ENCODE results near the gene QARS1.
A peak's percentile ranks its signal among the peaks of the same experiment; 100 is the strongest.

Gene QARS1

DNA sequence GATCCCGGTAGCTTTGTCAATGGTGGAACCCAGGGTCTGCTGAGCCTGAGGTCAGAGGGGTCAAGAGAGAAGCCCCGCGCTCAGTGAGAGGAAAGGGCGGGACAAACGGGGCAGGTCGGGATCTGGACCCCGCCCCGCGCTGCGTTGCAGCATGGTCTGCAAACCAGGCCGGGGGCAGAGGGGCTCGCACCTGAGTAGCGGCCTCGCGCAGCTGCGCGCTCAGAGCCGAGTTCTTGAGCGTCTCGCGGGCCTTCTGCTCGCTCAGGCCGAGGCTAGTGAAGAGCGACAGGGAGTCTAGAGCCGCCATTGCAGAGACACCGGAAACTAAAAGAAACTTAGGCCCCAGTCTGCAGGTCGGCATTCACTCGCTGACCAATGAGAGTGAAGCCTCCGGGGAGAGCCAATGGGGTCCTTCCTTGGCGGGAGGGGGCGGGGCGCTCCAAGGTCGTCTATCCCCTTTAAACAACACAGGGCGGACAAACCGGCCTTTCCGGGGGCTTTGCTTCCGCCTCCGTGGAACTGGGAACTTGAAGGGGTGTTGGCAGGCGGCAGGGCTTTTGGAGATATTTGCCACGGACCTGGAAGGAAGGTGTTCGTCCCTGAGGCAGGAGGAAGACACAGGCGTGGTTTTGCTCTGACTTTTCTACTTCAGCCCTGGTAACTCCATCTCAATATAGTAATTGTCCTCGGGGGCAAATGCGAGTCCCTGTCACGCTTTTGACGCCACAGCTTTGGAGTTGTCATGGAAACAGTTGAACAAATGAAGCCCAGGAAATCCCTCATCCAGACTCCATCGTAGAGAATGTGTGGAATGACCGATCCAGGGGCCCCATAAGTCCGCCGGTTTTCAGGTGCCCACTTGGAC, at the start of gene QARS1:
Gene QARS1, minus strand, starts transcription at position 331 of the 865 bp plus-strand sequence. Its CDS starts 24 bp downstream, at position 307.
- DNase-seq = peak; percentile 80

DNA sequence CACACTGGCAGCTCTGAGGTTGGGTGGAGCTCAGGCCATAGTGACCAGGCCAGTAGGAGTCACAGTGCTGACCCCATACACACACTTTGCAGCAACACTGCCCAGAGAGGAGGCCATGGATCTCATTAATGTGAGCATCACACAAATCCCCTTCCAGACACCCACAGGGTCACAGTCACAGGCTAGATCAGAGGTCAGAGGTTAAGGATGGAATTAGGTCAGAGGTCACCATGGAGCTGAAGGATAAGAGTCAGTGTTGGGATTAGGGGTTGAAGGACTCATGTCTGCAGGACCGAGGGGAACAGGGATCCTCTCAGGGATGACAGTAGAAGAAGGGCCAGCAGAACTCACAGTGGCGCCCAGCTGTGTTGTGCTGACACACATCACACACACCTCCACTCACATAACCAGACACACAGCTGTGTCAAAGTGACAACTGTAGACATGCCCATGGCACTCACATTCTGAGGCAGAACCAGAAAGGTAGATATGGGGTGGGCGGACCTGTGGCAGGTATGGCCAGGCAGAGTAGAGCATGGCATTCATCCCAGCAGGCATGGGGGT, 48.9 kb upstream of the QARS1 start:
- no peak for DNase-seq

DNA sequence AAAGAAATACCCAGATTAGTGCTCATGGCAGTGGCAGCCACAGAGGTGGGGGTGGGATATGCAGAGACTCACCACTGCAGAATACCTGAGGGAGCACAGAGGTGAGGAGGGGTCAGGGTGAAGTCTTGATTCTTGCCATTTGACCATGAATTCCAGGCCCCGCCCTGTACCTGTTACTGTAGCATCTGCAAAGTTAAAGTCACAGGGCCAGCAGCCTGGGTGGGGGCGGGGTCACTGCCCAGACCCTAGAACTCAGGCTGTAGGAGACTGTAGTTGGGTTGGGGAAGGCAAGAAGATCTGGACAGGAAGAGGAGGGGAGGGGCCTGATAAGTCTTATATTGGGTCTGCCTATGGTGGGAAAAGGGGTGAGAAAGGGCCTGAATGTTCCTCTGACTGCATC, 47.1 kb upstream of the QARS1 start:
- DNase-seq = no peak

DNA sequence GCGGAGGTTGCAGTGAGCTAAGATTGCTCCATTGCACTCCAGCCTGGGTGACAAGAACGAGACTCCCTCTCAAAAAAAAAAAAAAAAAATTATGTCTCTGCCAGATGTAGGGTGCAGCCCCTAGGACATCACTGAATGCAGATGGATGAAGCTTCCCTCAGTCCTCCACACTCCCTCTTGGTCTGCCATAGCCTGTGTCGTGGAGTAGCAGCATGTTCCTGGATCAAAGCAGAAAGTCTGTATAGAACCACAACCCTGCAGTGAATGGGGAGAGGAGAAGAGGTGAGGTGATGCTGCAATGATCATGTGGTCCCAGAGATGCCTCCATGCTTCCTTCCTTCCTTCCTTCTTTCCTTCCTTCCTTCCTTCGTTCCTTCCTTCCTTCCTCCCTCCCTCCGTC, 43.6 kb upstream of the QARS1 start:
- DNase-seq = no peak

DNA sequence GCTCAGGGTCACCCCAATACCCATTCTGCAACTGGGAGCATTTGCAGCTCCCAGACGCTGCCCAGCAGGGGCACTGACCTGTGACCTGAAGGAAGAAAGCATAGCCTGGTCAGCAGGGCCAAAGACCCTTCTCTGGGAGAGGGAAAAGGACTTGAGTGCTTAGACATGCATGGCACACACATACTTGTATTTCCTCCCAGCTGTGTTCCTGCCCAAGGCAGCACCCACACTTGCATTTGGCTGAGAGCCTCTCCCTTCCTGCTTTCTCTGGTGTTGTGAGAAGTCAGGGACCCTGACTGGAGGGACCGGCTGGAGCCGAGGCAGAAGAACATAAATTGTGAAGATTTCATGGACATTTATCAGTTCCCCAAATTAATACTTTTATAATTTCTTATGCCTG, 35.5 kb upstream of the QARS1 start:
- no peak for DNase-seq

DNA sequence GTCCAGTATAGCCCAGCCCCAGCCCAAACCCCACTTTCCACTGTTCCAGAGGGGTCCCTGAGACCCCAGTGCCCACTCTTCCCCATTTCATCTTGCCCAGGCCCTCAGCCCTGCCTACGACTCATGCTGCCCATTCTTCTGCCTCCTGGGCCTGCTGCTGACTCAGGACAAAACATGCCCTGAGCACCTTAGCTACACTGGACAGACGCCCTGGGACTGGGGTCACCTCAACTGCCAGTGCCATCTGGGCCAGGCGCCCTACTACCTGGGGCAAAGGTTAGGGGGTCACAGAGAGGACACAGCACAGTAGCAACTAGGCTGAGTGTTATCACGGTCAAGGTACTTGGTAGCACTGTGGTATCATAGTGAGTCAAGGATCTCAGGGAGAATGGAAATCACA, 30.9 kb upstream of the QARS1 start:
- no peak for DNase-seq

DNA sequence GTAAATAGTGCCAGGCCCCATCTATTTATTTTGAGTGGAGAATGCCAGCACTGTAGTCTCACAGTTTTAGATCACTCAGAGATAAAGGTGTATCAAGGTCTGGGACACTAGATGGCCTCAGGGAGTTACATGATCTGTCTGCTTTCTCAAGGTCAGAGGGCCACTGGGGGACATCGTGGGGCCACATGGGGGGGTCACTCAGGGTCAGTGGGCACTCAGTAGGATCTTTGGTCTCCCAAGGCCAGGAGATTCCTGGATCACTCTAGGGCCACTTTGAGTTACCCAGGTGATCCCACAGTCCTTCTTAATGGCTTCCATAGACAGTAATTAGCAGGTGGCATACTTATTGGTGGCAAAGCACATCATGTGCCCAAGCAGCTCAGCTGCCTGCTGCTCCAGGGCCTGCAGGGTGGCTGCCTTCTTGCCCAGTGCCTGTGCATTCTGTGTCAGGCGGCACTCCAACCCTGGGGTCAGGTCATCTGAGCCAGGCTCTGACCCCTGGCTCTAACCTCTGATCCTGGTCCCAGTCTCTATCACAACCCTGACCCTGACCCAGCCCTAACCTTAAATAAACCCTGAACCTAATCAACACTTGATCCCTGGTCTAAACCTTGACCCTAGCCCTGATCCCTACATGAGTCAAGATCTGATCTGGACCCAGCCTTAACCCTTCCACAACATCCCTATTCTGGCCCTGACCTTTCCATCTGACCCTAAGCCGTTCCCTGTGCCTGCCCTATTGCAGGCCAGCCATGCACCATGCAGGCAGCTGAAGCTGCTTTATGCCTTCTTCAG, 30.1 kb upstream of the QARS1 start:
- no peak for DNase-seq

DNA sequence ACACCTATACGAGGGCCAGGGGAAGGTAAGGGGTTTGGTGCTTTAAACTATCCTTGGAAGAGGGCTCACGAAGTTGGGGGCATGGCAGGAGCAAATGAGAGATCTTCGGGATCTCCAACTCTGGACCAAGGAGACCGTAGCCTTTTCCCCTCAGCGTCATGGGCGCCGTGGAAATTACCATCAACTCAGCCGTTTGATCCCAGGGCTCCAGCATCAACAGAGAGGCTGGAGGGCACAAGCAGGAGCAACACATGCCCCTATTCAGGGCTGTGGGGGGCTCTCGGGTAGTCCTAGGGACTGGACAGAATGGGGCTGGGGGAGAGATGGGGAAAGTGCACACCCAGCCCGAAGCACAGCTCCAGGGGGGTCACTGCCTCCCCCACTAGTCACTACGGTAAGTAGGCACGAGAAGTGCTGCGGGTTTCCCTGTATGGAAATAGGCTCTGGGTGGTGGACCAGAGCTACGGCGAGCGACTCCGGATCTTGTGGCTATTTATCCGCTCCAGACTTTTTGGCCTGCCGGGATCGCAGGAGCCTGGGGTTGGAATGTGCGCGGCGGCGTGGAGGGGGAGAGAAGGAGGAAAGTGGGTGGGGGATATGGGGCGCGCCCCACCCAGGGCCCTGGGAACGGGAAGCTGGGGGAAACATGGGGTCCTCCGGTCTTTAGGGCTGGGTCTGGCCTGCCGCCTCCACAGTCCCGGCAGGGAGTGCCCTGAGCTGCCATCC, 28.8 kb upstream of the QARS1 start:
- DNase-seq = no peak

DNA sequence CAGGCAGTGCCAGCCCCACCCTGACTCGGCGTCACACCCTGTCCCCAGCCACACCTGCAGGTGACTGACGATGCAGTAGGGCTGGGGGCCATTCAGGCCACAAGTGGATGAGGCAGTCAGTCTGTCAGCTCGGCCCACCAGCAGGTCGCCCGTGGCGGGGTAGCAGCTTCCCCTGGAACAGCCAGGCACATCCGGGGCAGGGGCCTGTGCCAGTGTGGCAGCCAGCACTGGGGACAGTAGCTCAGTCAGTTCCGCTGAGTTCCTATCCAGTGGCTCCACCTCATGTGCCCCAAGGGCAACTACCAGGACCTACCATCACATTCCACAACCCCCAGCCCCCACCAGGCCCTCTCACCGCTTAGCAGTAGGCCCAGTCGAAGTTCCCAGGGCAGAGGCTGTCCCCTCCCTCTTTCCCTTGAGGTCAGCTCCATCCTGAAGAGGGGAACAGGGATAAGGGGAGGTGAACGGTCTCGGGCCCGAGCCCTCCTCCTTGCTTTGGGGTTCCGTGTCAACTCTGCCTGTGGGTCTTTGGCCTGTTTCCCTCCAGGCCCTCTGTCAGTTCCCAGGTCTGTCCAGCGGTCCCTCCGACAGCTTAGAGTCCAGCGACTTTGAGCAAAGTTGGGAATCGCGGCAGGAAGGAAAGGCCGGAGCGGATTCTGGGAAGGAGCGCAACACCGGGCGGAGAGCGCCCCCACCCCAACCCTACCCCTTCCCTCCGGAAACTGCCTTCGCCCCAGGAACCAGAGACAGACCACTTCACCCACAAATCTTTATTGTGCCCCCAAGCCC, 28.1 kb upstream of the QARS1 start, which contains the start of gene LAMB2:
Gene LAMB2, minus strand, starts transcription at position 614 of the 789 bp plus-strand sequence. Its CDS starts 183 bp downstream, at position 431.
- DNase-seq = no peak

DNA sequence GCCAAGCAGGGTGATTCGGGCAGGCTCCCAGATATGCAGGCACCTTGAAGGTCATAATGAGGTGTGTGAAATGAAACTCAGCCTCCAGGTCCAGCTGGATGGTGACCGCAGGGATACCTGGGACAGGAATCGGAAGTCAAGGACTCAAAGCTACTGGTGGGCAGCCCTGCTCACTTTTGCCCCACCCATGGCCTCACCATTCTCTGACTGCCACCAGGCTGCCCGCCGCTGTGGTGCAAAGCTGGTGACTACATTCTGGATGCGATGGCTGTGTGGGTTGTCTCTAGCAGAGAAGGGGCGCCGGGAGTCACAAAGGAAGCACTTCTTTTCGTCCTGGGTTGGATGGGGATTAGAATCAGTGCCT, 27.5 kb upstream of the QARS1 start:
- no peak for DNase-seq

DNA sequence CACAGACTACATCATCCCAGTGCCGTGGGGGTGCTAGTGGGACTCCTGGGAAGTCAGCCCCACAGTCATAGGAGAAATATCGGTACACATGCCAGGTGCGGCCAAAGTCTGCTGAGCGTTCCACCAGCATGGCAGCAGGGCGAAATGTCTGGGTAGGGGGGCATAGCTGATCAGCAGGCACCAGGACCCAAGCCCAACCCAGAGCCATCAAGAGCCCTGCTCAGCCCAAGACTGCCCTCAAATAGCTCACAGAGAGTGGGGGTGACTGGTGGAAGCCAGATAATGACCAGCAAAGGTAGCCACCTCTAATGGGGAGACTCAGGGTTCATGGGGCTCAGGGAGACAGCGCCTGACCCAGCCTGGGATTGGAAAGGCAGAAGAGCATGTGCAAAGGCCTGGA, 27.0 kb upstream of the QARS1 start:
- no peak for DNase-seq

DNA sequence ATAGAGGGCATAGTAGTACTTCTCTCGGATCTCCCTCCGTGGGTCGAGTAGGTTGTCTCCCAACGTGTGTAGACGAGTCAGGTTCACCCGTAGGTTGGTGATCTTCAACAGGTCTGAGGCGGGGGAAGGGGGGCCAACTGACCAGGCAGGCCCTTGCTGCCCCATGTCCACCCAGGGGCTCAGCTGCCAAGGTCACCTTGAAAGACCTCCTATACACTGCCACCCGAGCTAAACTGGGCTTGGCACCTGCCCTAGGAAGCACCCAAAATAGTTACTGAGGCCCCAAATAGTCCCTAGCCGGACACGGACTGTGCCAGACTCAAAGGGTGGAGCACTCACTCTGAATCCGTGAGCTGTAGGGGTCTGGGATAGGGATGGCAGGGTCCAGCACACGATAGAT, 26.5 kb upstream of the QARS1 start:
- DNase-seq = no peak

DNA sequence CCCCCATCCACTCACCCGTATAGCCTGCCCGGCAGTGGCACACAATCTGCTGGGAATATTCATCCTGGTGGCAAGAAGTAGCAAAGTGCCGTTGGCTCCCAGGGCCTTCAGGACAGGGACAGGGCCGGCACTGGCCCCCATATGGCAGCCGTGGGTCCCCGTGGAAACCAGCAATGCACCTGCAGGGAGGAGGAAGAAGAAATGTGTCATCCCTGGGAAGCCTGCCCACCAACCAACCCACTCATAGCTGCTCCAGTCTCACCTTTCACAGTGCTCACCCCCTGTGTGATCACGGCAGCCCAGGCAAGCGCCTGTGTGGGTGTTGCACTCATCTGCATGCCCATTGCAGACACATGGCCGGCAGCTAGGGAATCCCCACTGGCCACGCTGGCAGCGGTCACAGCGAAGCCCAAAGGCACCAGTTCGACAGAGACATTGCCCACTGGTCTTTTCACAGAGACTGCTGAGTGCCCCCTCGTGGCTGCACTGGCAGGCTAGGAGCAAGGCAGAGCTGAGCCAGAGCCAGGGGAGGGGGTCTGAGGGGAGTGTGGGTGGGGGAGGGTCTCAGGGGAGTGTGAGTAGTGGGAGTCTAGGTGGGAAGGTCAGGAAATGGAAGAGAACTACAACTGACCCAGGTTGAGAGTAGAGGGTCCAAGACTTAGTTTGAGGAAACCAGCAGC, 20.6 kb upstream of the QARS1 start:
- DNase-seq = no peak

DNA sequence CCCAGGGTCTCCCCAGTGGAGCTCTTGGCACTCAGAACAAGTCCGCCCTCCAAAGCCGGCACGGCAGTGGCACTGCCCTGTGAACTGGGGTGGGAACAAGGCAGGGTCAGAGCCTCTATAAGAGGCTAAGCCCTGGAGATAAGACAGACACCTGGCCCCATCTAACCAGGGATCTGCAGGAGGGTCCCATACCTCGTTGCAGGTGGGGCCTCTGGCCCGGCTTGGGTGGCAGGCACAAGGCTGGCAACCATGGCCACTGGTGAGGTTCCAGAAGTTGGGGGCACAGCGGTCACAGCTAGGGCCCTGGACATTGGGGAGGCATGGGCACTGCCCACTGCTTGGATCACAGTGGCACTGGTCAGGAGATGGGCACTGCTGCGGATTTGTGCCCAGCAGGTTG, 19.6 kb upstream of the QARS1 start:
- DNase-seq = no peak

DNA sequence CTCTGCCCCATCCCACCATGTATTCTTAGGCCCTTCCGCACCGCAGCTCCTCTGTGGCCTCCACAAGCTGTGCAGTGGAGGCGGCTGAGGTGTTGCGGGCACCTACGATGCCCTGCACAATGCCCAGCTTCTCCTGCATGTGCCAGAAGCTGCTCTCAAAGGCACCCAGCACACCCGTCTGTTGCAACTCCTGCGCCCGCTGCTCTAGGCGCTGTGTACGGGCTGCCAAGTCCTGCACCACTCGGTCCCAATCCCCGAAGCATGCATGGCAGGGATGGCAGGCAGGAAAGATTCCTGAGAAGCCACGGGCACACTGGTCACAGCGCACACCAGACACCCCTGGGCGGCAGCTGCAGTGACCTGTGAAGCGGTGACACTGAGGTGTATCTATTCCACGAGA, 19.1 kb upstream of the QARS1 start:
- no peak for DNase-seq

DNA sequence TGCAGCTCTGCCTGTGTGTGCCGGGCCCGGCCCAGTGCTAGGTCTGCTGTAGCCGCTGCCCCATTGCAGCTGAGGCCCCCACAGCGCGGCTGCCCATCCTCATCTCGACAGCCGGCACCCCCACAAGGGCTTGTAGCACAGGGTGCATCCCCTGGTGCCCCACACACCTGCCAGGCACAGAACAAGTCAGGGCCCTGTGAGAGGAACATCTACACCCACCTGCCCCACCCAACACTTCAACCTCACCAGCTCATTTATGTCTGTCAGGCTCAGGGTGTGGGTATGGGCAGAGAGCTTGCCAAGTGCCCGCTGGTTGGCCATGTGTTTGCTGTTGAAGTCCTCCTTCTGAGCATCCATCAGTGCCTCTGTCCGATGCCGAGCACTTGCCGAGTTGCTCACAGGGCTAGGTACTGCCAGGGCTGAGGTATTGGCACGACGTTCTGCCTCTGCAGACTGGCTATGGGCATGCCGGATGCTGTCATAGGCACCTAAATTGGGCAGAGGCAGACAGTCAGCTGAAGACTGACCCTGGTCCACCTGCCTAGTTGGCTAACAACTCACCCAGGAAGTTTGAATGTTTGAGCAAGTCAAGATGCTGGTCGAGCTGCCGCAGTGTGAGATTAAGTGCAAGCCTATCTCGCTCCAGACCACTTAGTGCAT, 18.5 kb upstream of the QARS1 start:
- DNase-seq = no peak

DNA sequence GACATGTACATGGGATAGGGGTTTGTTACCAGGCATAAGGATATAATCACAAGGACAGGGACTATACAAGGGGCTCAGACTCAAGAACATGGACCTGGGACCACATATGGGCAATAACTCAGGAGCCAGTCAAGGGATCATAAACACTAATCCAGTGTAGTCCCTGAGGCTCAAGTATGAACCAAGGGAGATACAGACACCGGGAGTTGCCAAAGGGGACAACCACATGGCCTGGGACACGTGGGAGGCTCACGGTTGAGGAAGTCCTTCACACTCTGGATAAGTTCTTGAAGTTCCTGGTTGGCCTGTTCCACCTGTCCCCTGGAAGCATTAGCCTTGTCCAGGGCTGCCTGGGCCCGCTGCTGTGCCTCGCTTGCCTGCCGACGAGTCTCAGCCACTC, 17.9 kb upstream of the QARS1 start:
- DNase-seq = no peak

DNA sequence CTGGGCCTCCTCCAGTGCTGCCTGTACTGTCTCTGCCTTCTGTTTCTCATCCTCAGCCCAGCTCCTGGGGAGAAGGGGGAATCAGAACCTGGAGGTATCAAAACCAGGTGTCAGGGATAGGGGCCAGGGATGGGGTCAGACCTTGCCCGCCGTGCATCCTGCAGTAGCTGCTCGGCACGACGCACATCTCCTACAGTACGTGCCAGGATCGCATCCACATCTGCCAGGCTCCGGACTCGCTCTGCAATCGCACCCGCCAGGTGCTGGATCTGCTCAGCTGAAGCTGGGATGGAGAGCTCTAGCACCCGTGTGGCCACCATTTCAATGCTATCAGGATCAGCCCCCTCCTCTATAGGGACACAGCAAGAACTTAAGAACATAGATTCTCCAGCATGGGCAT, 17.5 kb upstream of the QARS1 start:
- no peak for DNase-seq

DNA sequence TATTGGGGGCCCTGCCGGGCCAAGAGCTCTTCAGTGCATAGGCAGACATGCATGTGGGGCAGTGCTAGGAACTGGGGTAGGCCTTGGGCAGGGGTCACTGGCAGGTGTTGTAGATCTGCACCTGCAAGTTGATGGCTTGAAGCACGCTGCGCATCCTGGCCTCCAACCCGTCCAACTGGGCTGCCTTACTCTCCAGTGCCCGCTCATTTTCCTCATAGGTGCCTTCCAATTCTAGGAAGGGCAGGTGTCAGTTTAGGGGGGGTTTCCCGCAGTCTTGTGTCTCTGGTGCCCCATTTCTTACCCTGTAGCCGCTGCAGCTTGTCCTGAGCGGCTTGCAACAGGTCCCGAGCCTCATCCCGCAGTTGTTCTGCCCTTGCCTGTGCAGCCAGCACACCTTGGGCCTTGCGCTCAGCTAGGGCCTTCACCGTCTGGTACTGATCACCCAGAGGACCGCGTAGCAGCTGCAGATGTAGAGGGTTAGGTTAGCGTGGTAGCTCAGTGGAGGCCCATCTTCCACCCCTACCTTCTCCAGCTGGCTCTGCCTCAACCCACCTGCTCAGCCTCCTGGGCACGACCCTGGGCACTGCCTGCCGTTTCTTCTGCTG, 16.7 kb upstream of the QARS1 start:
- no peak for DNase-seq

DNA sequence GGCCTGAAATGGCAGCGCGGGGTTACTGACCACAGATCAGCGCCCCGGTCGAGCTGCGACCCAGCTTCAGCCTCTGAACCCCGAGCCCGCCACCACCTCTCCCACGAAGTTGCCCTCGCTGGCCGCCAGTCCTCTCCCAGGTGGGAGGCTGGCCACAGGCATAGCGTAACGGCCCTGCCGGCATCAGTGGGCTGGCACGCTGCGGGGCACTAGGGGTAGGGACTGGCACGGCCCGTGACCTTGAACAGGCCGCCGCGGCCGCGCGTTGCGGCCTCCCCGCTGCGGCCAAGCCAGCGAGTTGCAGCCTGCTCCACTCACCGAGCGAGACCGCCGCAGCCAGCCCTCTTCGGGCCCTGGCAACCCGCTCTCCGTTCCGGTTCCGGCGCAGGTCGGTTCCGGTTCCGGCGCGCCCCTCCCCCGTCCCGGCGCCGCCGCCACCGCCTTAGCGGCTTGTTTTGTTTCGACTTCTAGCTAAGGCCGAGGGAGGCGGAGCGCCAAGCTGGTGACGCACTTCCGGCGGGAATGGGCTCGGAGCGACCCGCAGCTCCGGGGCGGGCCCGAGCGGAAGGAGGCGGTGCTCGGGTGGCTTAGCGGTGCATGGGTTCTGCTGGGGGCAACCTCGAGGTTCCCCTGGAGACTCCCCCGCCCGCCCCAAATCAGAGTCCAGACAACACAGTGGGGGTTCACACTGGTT, 16.0 kb upstream of the QARS1 start, which contains the start of gene USP19:
Gene USP19, minus strand, starts transcription at position 386 of the 694 bp plus-strand sequence. CDS start 1,678 bp downstream, outside the sequence.
- DNase-seq = peak; percentile 78

Measured in NK-92 treated with Interleukin-12 subunit alpha and Interleukin-12 subunit beta, amount 100 ng/mL, for 24 hours (cell line).